B cell (primary cell): ENCODE results near the gene P2RY14. TPM values are rescaled to one million over a fixed set of nuclear protein-coding genes. Genes with fewer than 3 reads are reported as not detected.

ENCODE experiments used
- ATAC-seq: fragments of 200-7000 bp; cut with Tn5 transposase; one replicate; pipeline ENCODE4 v1.10.0; 2021; ENCODE audit warnings: low read depth, mild to moderate bottlenecking, moderate number of reproducible peaks, moderate library complexity
- CTCF ChIA-PET: fragments of 350-600 bp; sonication (Branson Sonifier 250); formaldehyde crosslinking; loops from one replicate; lab custom pipeline; 2021; ENCODE audit warnings: antibody characterized with exemption, inconsistent platforms; lab: Charles Lee
- POLR2A ChIA-PET: fragments of 350-600 bp; sonication (Branson Sonifier 250); formaldehyde crosslinking; loops from one replicate; lab custom pipeline; 2021; ENCODE audit warnings: antibody characterized with exemption; lab: Charles Lee
- DNase-seq: peaks from one replicate; pipeline ENCODE4 v3.0.0; 2013
- H2AFZ ChIP-seq: 2 replicates; pipeline ENCODE4 v1.6.1; 2012; ENCODE audit warnings: mild to moderate bottlenecking, low read depth, low read length; ENCODE audit not compliant: insufficient read depth, poor library complexity, severe bottlenecking
- H3K27ac ChIP-seq, 2 donors: 1 replicate in 1 of 2; 2 replicates in 1 of 2; pipeline ENCODE4 v1.5.1; 2012 to 2013; ENCODE audit warnings: low read length in 2 of 2, mild to moderate bottlenecking in 2 of 2, moderate library complexity in 1 of 2
- H3K27me3 ChIP-seq, 4 experiments: fragments of 200-600 bp in 1 of 4; sonication (generic) in 1 of 4; replicated peaks in 1 of 4; 1 replicate in 2 of 4; 2 replicates in 2 of 4; pipeline versions ENCODE4 v1.6.1 to v1.7.0; 2013 to 2016; ENCODE audit warnings: low read length in 3 of 4, mild to moderate bottlenecking in 2 of 4, mixed read lengths in 1 of 4, moderate library complexity in 1 of 4; ENCODE audit not compliant: insufficient read depth in 4 of 4, control insufficient read depth in 3 of 4; ENCODE audit errors: control extremely low read depth in 1 of 4
- H3K36me3 ChIP-seq, 2 experiments: replicated peaks in 1 of 2; 1 replicate in 1 of 2; 2 replicates in 1 of 2; pipeline versions ENCODE4 v1.6.1 to v1.7.1; 2013; ENCODE audit warnings: low read length in 1 of 2; ENCODE audit not compliant: insufficient read depth in 2 of 2, control insufficient read depth in 1 of 2; ENCODE audit errors: control extremely low read depth in 1 of 2, extremely low read depth in 1 of 2
- H3K4me1 ChIP-seq, 2 donors: fragments of 200-600 bp in 1 of 2; sonication (generic) in 1 of 2; 1 replicate in 1 of 2; 2 replicates in 1 of 2; pipeline versions ENCODE4 v1.5.1 to v1.6.1; 2013 to 2017; ENCODE audit warnings: low read length in 2 of 2; ENCODE audit not compliant: control insufficient read depth in 2 of 2, insufficient read depth in 2 of 2
- H3K4me2 ChIP-seq: replicated peaks from 2 replicates; pipeline ENCODE3; 2012; ENCODE audit warnings: mild to moderate bottlenecking, low read depth, low read length; ENCODE audit not compliant: poor library complexity, severe bottlenecking
- H3K4me3 ChIP-seq, 5 experiments: fragments of 200-600 bp in 1 of 5; sonication (generic) in 1 of 5; 1 replicate in 3 of 5; 2 replicates in 2 of 5; pipeline versions ENCODE4 v1.5.1 to v1.7.0; 2011 to 2016; ENCODE audit warnings: low read length in 4 of 5, mild to moderate bottlenecking in 4 of 5, low read depth in 2 of 5, control low read depth in 1 of 5, moderate library complexity in 1 of 5; ENCODE audit not compliant: insufficient read depth in 1 of 5; ENCODE audit errors: control extremely low read depth in 1 of 5, extremely low read depth in 1 of 5
- H3K79me2 ChIP-seq: fragments of 200-600 bp; sonication (generic); one replicate; pipeline ENCODE4 v1.6.0; 2016; ENCODE audit warnings: low read length; ENCODE audit not compliant: control insufficient read depth, insufficient read depth
- H3K9ac ChIP-seq: fragments of 200-600 bp; sonication (generic); 2 replicates; pipeline ENCODE4 v1.6.1; 2017; ENCODE audit warnings: mild to moderate bottlenecking, low read length, moderate library complexity
- H3K9me3 ChIP-seq, 3 donors: one replicate each; pipeline versions ENCODE4 v1.6.1 to v1.7.1; 2013; ENCODE audit warnings: low read length in 2 of 3; ENCODE audit not compliant: control insufficient read depth in 2 of 3, insufficient read depth in 1 of 3; ENCODE audit errors: control extremely low read depth in 1 of 3
- H4K20me1 ChIP-seq: 2 replicates; pipeline ENCODE4 v1.6.0; 2012; ENCODE audit warnings: mild to moderate bottlenecking, low read length; ENCODE audit not compliant: insufficient read depth, control insufficient read depth, poor library complexity, severe bottlenecking
- H3K27ac Mint-ChIP-seq: one replicate; pipeline ENCODE4 v1.8.0; 2021; ENCODE audit warnings: mixed read lengths
- H3K27me3 Mint-ChIP-seq: one replicate; pipeline ENCODE4 v1.8.0; 2021; ENCODE audit warnings: mixed read lengths
- H3K4me1 Mint-ChIP-seq: one replicate; pipeline ENCODE4 v1.8.0; 2021; ENCODE audit warnings: mixed read lengths
- H3K4me3 Mint-ChIP-seq: one replicate; pipeline ENCODE4 v1.8.0; 2021; ENCODE audit warnings: mixed read lengths
- H3K9me3 Mint-ChIP-seq: one replicate; pipeline ENCODE4 v1.8.0; 2022; ENCODE audit warnings: mixed read lengths; ENCODE audit not compliant: insufficient read depth
- EZH2 ChIP-seq: IDR thresholded peaks from 2 replicates; pipeline ENCODE4 v1.6.1; 2012; ENCODE audit warnings: borderline replicate concordance, low read depth, mild to moderate bottlenecking, moderate library complexity, low read length; ENCODE audit not compliant: insufficient read depth, poor library complexity, severe bottlenecking
- whole genome bisulfite sequencing: methylation state at CpG from one replicate; pipeline ENCODE4 v1.1.5; 2013; ENCODE audit warnings: missing lambda C conversion rate; ENCODE audit not compliant: insufficient coverage; 5-methylcytosine and 5-hydroxymethylcytosine counted together
- intact Hi-C: fragments of 100-400 bp; cut with micrococcal nuclease; formaldehyde crosslinking; loops from one replicate; pipeline ENCODE4 v1.10.0; 2022
- polyA plus RNA-seq: library from polyadenylated mRNA; depleted of rRNA; stranded (reverse); fragments of >200 nt; gene quantifications from 2 replicates; pipeline ENCODE4 v1.2.3, GENCODE V29; 2012
- total RNA-seq, 2 donors: library from RNA; stranded (reverse); fragments of 120-200 nt in 1 of 2; gene quantifications; 1 replicate in 1 of 2; 2 replicates in 1 of 2; pipeline versions ENCODE4 v1.2.3 to v1.2.4, GENCODE V29; 2013 to 2022
- TF ChIP-seq, protein P1 (sequence below): fragments of 200-600 bp; IDR thresholded peaks from one replicate; pipeline ENCODE4 v1.8.0; 2022; ENCODE audit warnings: antibody characterized with exemption, mild to moderate bottlenecking

The P2RY14 gene
- total and polyA plus RNA-seq, 2 donors (not counting 1 experiment from before 2014, with no cell fraction given): 7.0 to 11.3 TPM

DNA sequence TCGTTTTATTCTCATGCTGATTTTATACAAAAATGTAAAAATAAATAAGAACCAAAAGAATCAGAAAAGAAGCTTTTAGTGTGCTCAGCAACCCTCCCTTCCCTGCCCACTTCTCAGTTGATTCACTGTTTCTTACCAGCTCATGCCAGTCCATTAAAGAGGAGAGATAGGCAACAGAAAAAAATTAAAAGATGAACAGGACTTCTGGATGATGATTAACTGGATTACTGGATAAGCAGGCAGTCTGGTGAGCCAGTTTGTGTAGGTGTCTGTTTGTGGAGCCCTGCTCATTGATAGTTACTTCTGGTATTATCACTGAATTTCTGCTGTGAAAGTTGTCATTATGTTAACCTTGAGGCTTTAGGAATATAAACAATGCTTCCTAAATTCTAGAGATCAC is 60.2 kb downstream of the P2RY14 start:
- ATAC-seq: no peak
- Histone ChIP-seq H3K36me3 (no peaks in the 10 kb centered on the region), H3K4me1 (no peaks in the 10 kb centered on the region), H2AFZ (no peak overlapping the region), H3K4me2 (no peak overlapping the region), H3K4me3 (no peak overlapping the region), H3K27ac (no peak overlapping the region), H3K9ac (no peak overlapping the region), H4K20me1 (no peaks in the 10 kb centered on the region), H3K9me3 (peaks cover 0 to 8% (median 0%) of the 10 kb centered on the region in 3 donors), H3K79me2 (no peaks in the 10 kb centered on the region), H3K27me3 (no peaks in the 10 kb centered on the region)
- ChIA-PET CTCF (interaction anchor here (1.1 to 3.0 kb wide), 4 partner anchors 10 to 108 kb away, joined by 4 to 11 read pairs (median 6); no protein-coding TSS in a partner anchor), POLR2A (no interaction called here)
- Mint-ChIP-seq H3K4me1 (no peaks in the 10 kb centered on the region), H3K4me3 (no peak overlapping the region), H3K27me3 (no peaks in the 10 kb centered on the region), H3K9me3 (peaks cover 3% of the 10 kb centered on the region), H3K27ac (no peak overlapping the region)
- TF ChIP-seq, protein P1, sequence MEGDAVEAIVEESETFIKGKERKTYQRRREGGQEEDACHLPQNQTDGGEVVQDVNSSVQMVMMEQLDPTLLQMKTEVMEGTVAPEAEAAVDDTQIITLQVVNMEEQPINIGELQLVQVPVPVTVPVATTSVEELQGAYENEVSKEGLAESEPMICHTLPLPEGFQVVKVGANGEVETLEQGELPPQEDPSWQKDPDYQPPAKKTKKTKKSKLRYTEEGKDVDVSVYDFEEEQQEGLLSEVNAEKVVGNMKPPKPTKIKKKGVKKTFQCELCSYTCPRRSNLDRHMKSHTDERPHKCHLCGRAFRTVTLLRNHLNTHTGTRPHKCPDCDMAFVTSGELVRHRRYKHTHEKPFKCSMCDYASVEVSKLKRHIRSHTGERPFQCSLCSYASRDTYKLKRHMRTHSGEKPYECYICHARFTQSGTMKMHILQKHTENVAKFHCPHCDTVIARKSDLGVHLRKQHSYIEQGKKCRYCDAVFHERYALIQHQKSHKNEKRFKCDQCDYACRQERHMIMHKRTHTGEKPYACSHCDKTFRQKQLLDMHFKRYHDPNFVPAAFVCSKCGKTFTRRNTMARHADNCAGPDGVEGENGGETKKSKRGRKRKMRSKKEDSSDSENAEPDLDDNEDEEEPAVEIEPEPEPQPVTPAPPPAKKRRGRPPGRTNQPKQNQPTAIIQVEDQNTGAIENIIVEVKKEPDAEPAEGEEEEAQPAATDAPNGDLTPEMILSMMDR: no peak
- TF ChIP-seq EZH2: no peak
- no CpG with 5 or more reads among the region's 1 CpG for WGBS
- no peak for DNase-seq
- intact Hi-C loops: no loop called here

DNA sequence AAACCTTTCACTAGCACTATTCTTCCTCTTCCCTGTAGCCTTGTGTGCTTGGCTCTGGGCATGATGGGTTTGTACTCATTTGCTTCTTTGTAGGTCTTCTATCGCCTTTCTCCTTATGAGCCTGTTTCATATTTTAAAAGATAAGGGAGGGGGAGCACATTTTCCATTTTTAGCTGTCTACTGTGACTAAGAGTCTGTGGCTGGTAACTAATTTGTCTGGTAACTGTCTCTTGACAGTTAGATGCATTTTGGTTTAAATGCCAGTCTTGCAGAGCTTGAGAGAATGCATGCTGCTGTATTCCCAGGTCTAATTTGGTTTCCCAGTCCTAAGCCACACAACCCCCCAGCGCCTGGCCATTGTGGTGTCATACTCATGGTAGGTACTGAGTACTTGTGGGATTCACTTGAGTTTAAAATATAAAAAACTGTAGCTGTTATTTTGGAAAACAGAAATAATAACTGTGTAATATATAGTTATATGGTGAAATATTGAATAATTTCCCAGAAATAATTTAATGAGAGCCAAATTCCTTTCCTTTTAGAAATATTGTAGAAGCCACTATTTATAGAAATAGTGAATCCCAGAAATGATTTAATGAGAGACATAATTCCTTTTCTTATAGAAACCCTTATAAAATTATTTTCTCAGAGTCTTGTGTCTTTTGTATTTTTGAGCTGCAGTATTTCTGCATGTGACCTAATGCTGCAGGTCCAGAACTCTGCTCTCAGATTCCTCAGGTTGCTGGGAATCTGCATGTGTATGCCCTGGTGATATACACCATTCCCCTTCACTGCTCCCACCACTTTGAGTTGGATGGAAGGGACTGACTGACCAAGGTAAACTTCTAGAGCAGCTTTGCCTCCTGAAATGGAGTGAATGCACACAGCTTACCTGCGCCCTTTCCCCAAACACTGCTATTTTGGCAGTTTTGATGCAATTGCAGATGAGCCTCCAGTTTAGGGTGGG is 61.4 kb downstream of the P2RY14 start:
- TF ChIP-seq, protein P1: no peak
- no peak for TF ChIP-seq EZH2
- Histone ChIP-seq H3K27me3 (no peaks in the 10 kb centered on the region), H2AFZ (no peak overlapping the region), H3K79me2 (no peaks in the 10 kb centered on the region), H4K20me1 (no peaks in the 10 kb centered on the region), H3K9ac (no peak overlapping the region), H3K36me3 (no peaks in the 10 kb centered on the region), H3K4me3 (no peak overlapping the region), H3K4me1 (no peaks in the 10 kb centered on the region), H3K27ac (no peak overlapping the region), H3K4me2 (no peak overlapping the region), H3K9me3 (peaks cover 0 to 8% (median 0%) of the 10 kb centered on the region in 3 donors)
- POLR2A ChIA-PET: no interaction called here
- WGBS: 100% methylated on average over 1 of the region's 3 CpGs
- H3K4me3 Mint-ChIP-seq: no peak overlapping the region
- intact Hi-C loops: no loop called here
- CTCF ChIA-PET: interaction anchor here (0.6 to 3.0 kb wide), 6 partner anchors 10 to 110 kb away, joined by 3 to 11 read pairs (median 4); no protein-coding TSS in a partner anchor
- H3K27me3 Mint-ChIP-seq: no peaks in the 10 kb centered on the region
- peaks cover 3% of the 10 kb centered on the region for H3K9me3 Mint-ChIP-seq
- DNase-seq (no peak), ATAC-seq (no peak)
- H3K4me1 Mint-ChIP-seq: no peaks in the 10 kb centered on the region
- H3K27ac Mint-ChIP-seq: no peak overlapping the region
